Gastrocnemius medialis (tissue), 4 donors: Measurements from ENCODE around the gene LYPLA2.

Source experiments
- POLR2A ChIP-seq, 2 donors: fragments of 450-650 bp; IDR thresholded peaks; one replicate each; pipeline ENCODE4 v1.6.1; 2017; ENCODE audit warnings: antibody characterized with exemption in 2 of 2, mild to moderate bottlenecking in 2 of 2, moderate library complexity in 2 of 2
- TF ChIP-seq, protein P1 (sequence below), 5 experiments: fragments of 450-650 bp in 3 of 5; fragments of 200-600 bp in 2 of 5; sonication (generic) in 2 of 5; IDR thresholded peaks in 4 of 5; conservative IDR thresholded peaks in 1 of 5; 1 replicate in 4 of 5; 2 replicates in 1 of 5; pipeline ENCODE4 v1.5.1; 2016 to 2019; ENCODE audit warnings: antibody characterized with exemption in 5 of 5, mild to moderate bottlenecking in 3 of 5, moderate library complexity in 3 of 5

DNA sequence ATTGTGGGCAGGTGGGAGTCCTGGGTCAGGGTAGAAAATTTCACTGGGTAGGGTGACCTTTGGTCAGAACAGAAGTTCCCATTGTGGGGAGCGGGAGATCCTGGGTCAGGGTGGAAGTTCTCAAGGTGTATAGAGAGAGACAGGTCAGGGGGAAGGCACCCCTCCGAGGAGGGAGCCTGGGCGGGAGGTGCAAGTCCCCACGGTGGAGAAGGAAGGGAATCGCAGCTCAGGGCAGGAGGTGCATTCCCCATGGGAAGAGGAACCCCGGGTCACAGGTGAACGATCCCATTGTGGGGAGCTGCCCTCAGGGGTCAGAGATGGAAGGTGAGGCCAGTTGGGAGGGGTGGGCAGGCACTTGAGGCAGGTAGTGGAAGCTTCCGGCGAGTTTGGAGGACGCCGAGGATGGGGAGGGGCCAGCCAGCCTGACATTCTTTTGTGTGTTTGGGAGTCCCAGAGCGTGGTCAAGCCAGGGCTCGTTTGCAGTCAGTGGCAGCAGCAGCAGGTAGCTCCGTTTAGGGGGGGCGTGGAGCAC lies 637 bp downstream of the LYPLA2 start:
- TF ChIP-seq, protein P1, sequence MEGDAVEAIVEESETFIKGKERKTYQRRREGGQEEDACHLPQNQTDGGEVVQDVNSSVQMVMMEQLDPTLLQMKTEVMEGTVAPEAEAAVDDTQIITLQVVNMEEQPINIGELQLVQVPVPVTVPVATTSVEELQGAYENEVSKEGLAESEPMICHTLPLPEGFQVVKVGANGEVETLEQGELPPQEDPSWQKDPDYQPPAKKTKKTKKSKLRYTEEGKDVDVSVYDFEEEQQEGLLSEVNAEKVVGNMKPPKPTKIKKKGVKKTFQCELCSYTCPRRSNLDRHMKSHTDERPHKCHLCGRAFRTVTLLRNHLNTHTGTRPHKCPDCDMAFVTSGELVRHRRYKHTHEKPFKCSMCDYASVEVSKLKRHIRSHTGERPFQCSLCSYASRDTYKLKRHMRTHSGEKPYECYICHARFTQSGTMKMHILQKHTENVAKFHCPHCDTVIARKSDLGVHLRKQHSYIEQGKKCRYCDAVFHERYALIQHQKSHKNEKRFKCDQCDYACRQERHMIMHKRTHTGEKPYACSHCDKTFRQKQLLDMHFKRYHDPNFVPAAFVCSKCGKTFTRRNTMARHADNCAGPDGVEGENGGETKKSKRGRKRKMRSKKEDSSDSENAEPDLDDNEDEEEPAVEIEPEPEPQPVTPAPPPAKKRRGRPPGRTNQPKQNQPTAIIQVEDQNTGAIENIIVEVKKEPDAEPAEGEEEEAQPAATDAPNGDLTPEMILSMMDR (IDR thresholded peaks at IDR 0.05 in 4 of 5, conservative IDR thresholded peaks at IDR 0.05 in 1 of 5), result no peak
- TF ChIP-seq POLR2A (IDR thresholded peaks at IDR 0.05), result no peak
